H1 (cell line): Measurements from ENCODE around the gene APOBR. TPM values are rescaled to one million over a fixed set of nuclear protein-coding genes. Genes with fewer than 3 reads are reported as not detected.
A peak's percentile ranks its signal among the peaks of the same experiment; 100 is the strongest.

Experiments used
- CTCF ChIA-PET: fragments of 300-600 bp; sonication (Branson Sonifier 250); formaldehyde crosslinking; loops from one replicate; lab custom pipeline; 2021; ENCODE audit not compliant: partially characterized antibody; lab: Charles Lee
- POLR2A ChIA-PET: fragments of 300-600 bp; sonication (Branson Sonifier 250); formaldehyde crosslinking; loops from one replicate; lab custom pipeline; 2021; ENCODE audit warnings: inconsistent platforms; ENCODE audit not compliant: partially characterized antibody; lab: Charles Lee
- DNase-seq, 2 experiments: peaks; one replicate each; pipeline versions ENCODE4 v3.0.0 to v3.0.0-alpha.2; 2010 to 2022; ENCODE audit warnings: low spot score in 2 of 2, low read depth in 1 of 2, mixed read lengths in 1 of 2
- FAIRE-seq: peaks from 2 replicates; lab custom pipeline; 2011; peaks lifted over from hg19 to GRCh38; lab: Jason Lieb, UNC
- H2AFZ ChIP-seq: 2 replicates; pipeline ENCODE4 v1.8.1; 2012; ENCODE audit warnings: low read length, inconsistent platforms
- H2AK5ac ChIP-seq: 2 replicates; pipeline ENCODE4 v1.6.1; 2013; ENCODE audit warnings: low read depth, low read length
- H2BK120ac ChIP-seq: replicated peaks from 2 replicates; pipeline ENCODE3; 2013; ENCODE audit warnings: low read depth, low read length, inconsistent platforms
- H2BK12ac ChIP-seq: 2 replicates; pipeline ENCODE4 v1.6.1; 2013; ENCODE audit warnings: low read depth, low read length
- H2BK15ac ChIP-seq: 2 replicates; pipeline ENCODE4 v1.6.1; 2013; ENCODE audit warnings: low read length
- H2BK20ac ChIP-seq: 2 replicates; pipeline ENCODE4 v1.6.1; 2013; ENCODE audit warnings: low read length
- H2BK5ac ChIP-seq: 2 replicates; pipeline ENCODE4 v1.6.1; 2013; ENCODE audit warnings: low read depth, low read length
- H3K14ac ChIP-seq: 2 replicates; pipeline ENCODE4 v1.6.1; 2013; ENCODE audit warnings: inconsistent platforms; ENCODE audit not compliant: insufficient read length
- H3K18ac ChIP-seq: 2 replicates; pipeline ENCODE4 v1.6.1; 2013; ENCODE audit warnings: low read length; ENCODE audit errors: extremely low read depth
- H3K23ac ChIP-seq: 2 replicates; pipeline ENCODE4 v1.6.1; 2013; ENCODE audit warnings: inconsistent platforms; ENCODE audit not compliant: insufficient read length
- H3K23me2 ChIP-seq: 2 replicates; pipeline ENCODE4 v1.6.1; 2013; ENCODE audit warnings: low read depth, low read length
- H3K27ac ChIP-seq: 2 replicates; pipeline ENCODE4 v1.6.1; 2011; ENCODE audit warnings: low read depth, low read length, inconsistent platforms
- H3K27me3 ChIP-seq, 4 experiments: replicated peaks in 1 of 4; 1 replicate in 1 of 4; 2 replicates in 3 of 4; pipeline versions ENCODE4 v1.6.1 to v1.8.1; 2011 to 2013; ENCODE audit warnings: low read length in 3 of 4, mild to moderate bottlenecking in 3 of 4, inconsistent platforms in 2 of 4, mixed read lengths in 2 of 4, moderate library complexity in 1 of 4; ENCODE audit not compliant: control insufficient read depth in 3 of 4, insufficient read depth in 3 of 4; ENCODE audit errors: extremely low read depth in 1 of 4
- H3K36me3 ChIP-seq, 4 experiments: 2 replicates each; pipeline versions ENCODE4 v1.6.1 to v1.8.1; 2011 to 2013; ENCODE audit warnings: mild to moderate bottlenecking in 4 of 4, low read length in 3 of 4, moderate library complexity in 2 of 4, control low read depth in 1 of 4, inconsistent platforms in 1 of 4; ENCODE audit not compliant: insufficient read depth in 4 of 4, control insufficient read depth in 2 of 4
- H3K4ac ChIP-seq: replicated peaks from 2 replicates; pipeline ENCODE3; 2013; ENCODE audit warnings: low read length, low read depth, mixed read lengths, inconsistent platforms; ENCODE audit not compliant: insufficient read length
- H3K4me1 ChIP-seq, 4 experiments: replicated peaks in 1 of 4; 1 replicate in 1 of 4; 2 replicates in 3 of 4; pipeline versions ENCODE4 v1.6.1 to v1.8.1; 2011 to 2013; ENCODE audit warnings: low read length in 3 of 4, inconsistent platforms in 2 of 4, mixed read lengths in 1 of 4; ENCODE audit not compliant: insufficient read depth in 4 of 4, control insufficient read depth in 3 of 4
- H3K4me2 ChIP-seq, 2 experiments: 2 replicates each; pipeline versions ENCODE4 v1.6.1 to v1.8.1; 2011 to 2013; ENCODE audit warnings: low read depth in 2 of 2, low read length in 2 of 2, control low read depth in 1 of 2, inconsistent platforms in 1 of 2, mild to moderate bottlenecking in 1 of 2; ENCODE audit not compliant: insufficient read depth in 1 of 2
- H3K4me3 ChIP-seq, 4 experiments: fragments of 200-600, 300-600 bp in 1 of 4; sonication (generic), shearing (Covaris generic), sonication (Bioruptor Twin) in 1 of 4; 2 replicates each; pipeline versions ENCODE4 v1.5.1 to v1.8.1; 2011 to 2016; ENCODE audit warnings: low read length in 4 of 4, low read depth in 3 of 4, control low read depth in 2 of 4, inconsistent platforms in 2 of 4, mild to moderate bottlenecking in 2 of 4, mixed read lengths in 1 of 4, moderate library complexity in 1 of 4; ENCODE audit not compliant: insufficient read depth in 2 of 4; ENCODE audit errors: extremely low read depth in 1 of 4
- H3K56ac ChIP-seq: replicated peaks from 2 replicates; pipeline ENCODE3; 2013; ENCODE audit warnings: low read depth, mild to moderate bottlenecking, mixed read lengths, low read length, inconsistent platforms; ENCODE audit not compliant: insufficient read length
- H3K79me1 ChIP-seq: 2 replicates; pipeline ENCODE4 v1.6.1; 2013; ENCODE audit warnings: low read depth, low read length, control low read depth
- H3K79me2 ChIP-seq, 2 experiments: 2 replicates each; pipeline versions ENCODE4 v1.6.1 to v1.8.1; 2012 to 2013; ENCODE audit warnings: low read length in 2 of 2, mild to moderate bottlenecking in 2 of 2, inconsistent platforms in 1 of 2; ENCODE audit not compliant: insufficient read depth in 2 of 2, control insufficient read depth in 1 of 2
- H3K9ac ChIP-seq, 4 experiments: replicated peaks in 1 of 4; 1 replicate in 1 of 4; 2 replicates in 3 of 4; pipeline versions ENCODE4 v1.6.1 to v1.8.1; 2011 to 2013; ENCODE audit warnings: low read depth in 3 of 4, low read length in 3 of 4, control low read depth in 2 of 4, mild to moderate bottlenecking in 2 of 4, moderate library complexity in 2 of 4, inconsistent platforms in 1 of 4; ENCODE audit errors: extremely low read depth in 1 of 4
- H3K9me3 ChIP-seq, 2 experiments: 2 replicates each; pipeline versions ENCODE4 v1.6.1 to v1.8.1; 2012 to 2013; ENCODE audit warnings: mild to moderate bottlenecking in 2 of 2, moderate library complexity in 2 of 2, control low read depth in 1 of 2, inconsistent platforms in 1 of 2, low read depth in 1 of 2, low read length in 1 of 2, mixed read lengths in 1 of 2; ENCODE audit not compliant: insufficient read depth in 2 of 2
- H4K20me1 ChIP-seq, 2 experiments: replicated peaks in 1 of 2; 2 replicates each; pipeline versions ENCODE3 to v1.8.1; 2011 to 2013; ENCODE audit warnings: inconsistent platforms in 2 of 2, low read length in 2 of 2, mild to moderate bottlenecking in 1 of 2; ENCODE audit not compliant: insufficient read depth in 2 of 2, control insufficient read depth in 1 of 2
- H4K5ac ChIP-seq: 2 replicates; pipeline ENCODE4 v1.6.1; 2013; ENCODE audit warnings: low read length, low read depth, mixed read lengths, inconsistent platforms; ENCODE audit not compliant: insufficient read length
- H4K8ac ChIP-seq: 2 replicates; pipeline ENCODE4 v1.8.0; 2013; ENCODE audit warnings: mild to moderate bottlenecking, moderate library complexity, low read length, inconsistent platforms; ENCODE audit not compliant: insufficient read depth; ENCODE audit errors: extremely low read depth
- H4K91ac ChIP-seq: replicated peaks from 2 replicates; pipeline ENCODE3; 2013; ENCODE audit warnings: low read length, mixed read lengths, inconsistent platforms; ENCODE audit not compliant: insufficient read length
- RXRA ChIP-seq: IDR thresholded peaks from 2 replicates; pipeline ENCODE4 v1.6.1; 2011; ENCODE audit warnings: low read depth, mild to moderate bottlenecking, low read length, moderate library complexity; ENCODE audit not compliant: insufficient read depth
- WGBS, 2 experiments: shearing (Covaris generic) in 1 of 2; methylation state at CpG; one replicate each; pipeline versions ENCODE4 v1.1.6 to v1.1.7; 2013 to 2015; ENCODE audit warnings: low lambda C conversion rate in 2 of 2, mixed read lengths in 2 of 2, inconsistent platforms in 1 of 2, low coverage in 1 of 2, missing lambda C conversion rate in 1 of 2; ENCODE audit not compliant: insufficient replicate concordance in 2 of 2, insufficient coverage in 1 of 2, insufficient read length in 1 of 2; ENCODE audit errors: extremely low coverage in 1 of 2, missing lambda C conversion rate in 1 of 2; 5-methylcytosine and 5-hydroxymethylcytosine counted together
- polyA plus RNA-seq, 7 experiments: library from polyadenylated mRNA; depleted of rRNA in 3 of 7; stranded (reverse) in 5 of 7; unstranded in 2 of 7; fragments of >200 nt in 5 of 7; fragments of 200-250 nt in 2 of 7; gene quantifications; 1 replicate in 5 of 7; 2 replicates in 1 of 7; 4 replicates in 1 of 7; pipeline versions ENCODE4 v1.2.1 to v1.2.3, GENCODE V29; 2011 to 2013; ENCODE audit warnings: missing spikeins in 2 of 7, mixed read lengths in 2 of 7
- total RNA-seq: library from RNA; stranded (reverse); fragmentation: NEBNext Ultra II Directional; extraction: Animal tissue kit (Norgen Biotek cat#: 25700); gene quantifications from 2 replicates; pipeline ENCODE4 v1.2.1, GENCODE V29; 2021

Gene APOBR
- total and polyA plus RNA-seq, 2 of the 8 experiments (the other 6 are each of a cell fraction or from before 2014, with no cell fraction given), result not detected

- H3K9ac ChIP-seq, result no peak overlapping the region
- no peak overlapping the region for H2BK12ac ChIP-seq
- no peak overlapping the region for H2BK20ac ChIP-seq
- H3K36me3 ChIP-seq, result no peaks in the 10 kb centered on the region
- no peak overlapping the region for H3K23ac ChIP-seq
- no peak overlapping the region for H4K91ac ChIP-seq
- no peak overlapping the region for H3K56ac ChIP-seq
- WGBS, 2 experiments, result 91% methylated on average over 14 of the region's 14 CpGs; no CpG with 5 or more reads in 1 of the 2 experiments
- FAIRE-seq, result no peak
- H2AK5ac ChIP-seq, result no peak overlapping the region
- H2BK15ac ChIP-seq, result no peak overlapping the region
- H3K14ac ChIP-seq, result no peak overlapping the region
- no peaks in the 10 kb centered on the region for H3K9me3 ChIP-seq
- no peaks in the 10 kb centered on the region for H3K4me1 ChIP-seq
- no peak overlapping the region for H3K4ac ChIP-seq
- no peaks in the 10 kb centered on the region for H3K27me3 ChIP-seq
- H3K23me2 ChIP-seq, result no peaks in the 10 kb centered on the region; the same call in 1 of the 2 replicates
- H2AFZ ChIP-seq, result no peak overlapping the region
- H3K18ac ChIP-seq, result no peak overlapping the region
- no peaks in the 10 kb centered on the region for H3K79me1 ChIP-seq
- no peak overlapping the region for H3K4me2 ChIP-seq
- POLR2A ChIA-PET, result no interaction called here
- H3K4me3 ChIP-seq, result no peak overlapping the region
- H4K8ac ChIP-seq, result peak overlapping the region; percentile 68; the same call in 1 of the 2 replicates
- CTCF ChIA-PET, result interaction anchor here (0.7 kb wide), 2 partner anchors 37 to 46 kb away, joined by 3 to 4 read pairs; no protein-coding TSS in a partner anchor
- no peak overlapping the region for H3K27ac ChIP-seq
- no peak overlapping the region for H2BK5ac ChIP-seq
- DNase-seq, result no peak
- H4K20me1 ChIP-seq, result no peaks in the 10 kb centered on the region
- no peak overlapping the region for H4K5ac ChIP-seq
- no peaks in the 10 kb centered on the region for H3K79me2 ChIP-seq
- no peak overlapping the region for H2BK120ac ChIP-seq
- no peak for TF ChIP-seq RXRA
Measured at GRCh38 chr16:28548306-28548802, 53.9 kb downstream of the APOBR start.
